Caco-2 (cell line): ENCODE data around the gene USF2. TPM values are rescaled to one million over a fixed set of nuclear protein-coding genes. Genes with fewer than 3 reads are reported as not detected.

Experiments
- BruUV-seq: library from RNA; stranded (reverse); fragments of 400-500 nt; replicated peaks from 2 replicates; lab custom pipeline; 2021; lab: Mats Ljungman, UMichigan
- CTCF ChIA-PET: fragments of 300-600 bp; sonication (Branson Sonifier 250); formaldehyde crosslinking; loops from one replicate; lab custom pipeline; 2022; ENCODE audit warnings: antibody characterized with exemption; lab: Charles Lee
- POLR2A ChIA-PET: fragments of 300-600 bp; sonication (Branson Sonifier 250); formaldehyde crosslinking; loops from one replicate; lab custom pipeline; 2022; ENCODE audit warnings: antibody characterized with exemption; lab: Charles Lee
- DNase-seq, 2 experiments: peaks; one replicate each; pipeline versions ENCODE4 v3.0.0 to v3.0.0-alpha.2; 2020 to 2022
- H3K27me3 ChIP-seq: replicated peaks from 2 replicates; pipeline ENCODE4 v1.6.0; 2011; ENCODE audit warnings: low read length; ENCODE audit not compliant: control insufficient read depth, insufficient read depth
- H3K36me3 ChIP-seq: 2 replicates; pipeline ENCODE4 v1.5.1; 2011; ENCODE audit warnings: low read length; ENCODE audit not compliant: control insufficient read depth, insufficient read depth
- H3K4me1 ChIP-seq: fragments of 250-450 bp; sonication (Bioruptor Pico); 2 replicates; pipeline ENCODE4 v1.5.1; 2020; ENCODE audit warnings: mild to moderate bottlenecking
- H3K4me3 ChIP-seq: 2 replicates; pipeline ENCODE4 v1.5.1; 2011; ENCODE audit warnings: low read depth, mild to moderate bottlenecking, control low read depth, low read length
- H3K9me3 ChIP-seq: fragments of 250-450 bp; sonication (Bioruptor Pico); 2 replicates; pipeline ENCODE4 v1.5.1; 2020; ENCODE audit warnings: mild to moderate bottlenecking, moderate library complexity
- H3K27ac Mint-ChIP-seq: one replicate; pipeline ENCODE4 v1.8.0; 2022; ENCODE audit warnings: mixed read lengths; ENCODE audit not compliant: unreplicated experiment
- H3K27me3 Mint-ChIP-seq: one replicate; pipeline ENCODE4 v1.8.0; 2022; ENCODE audit warnings: mixed read lengths; ENCODE audit not compliant: insufficient read depth, unreplicated experiment
- H3K36me3 Mint-ChIP-seq: one replicate; pipeline ENCODE4 v1.8.0; 2022; ENCODE audit warnings: mild to moderate bottlenecking, mixed read lengths; ENCODE audit not compliant: insufficient read depth, unreplicated experiment
- H3K4me1 Mint-ChIP-seq: one replicate; pipeline ENCODE4 v1.8.0; 2022; ENCODE audit warnings: low read depth, mixed read lengths; ENCODE audit not compliant: unreplicated experiment
- H3K4me3 Mint-ChIP-seq: one replicate; pipeline ENCODE4 v1.8.0; 2022; ENCODE audit warnings: mild to moderate bottlenecking, moderate library complexity, mixed read lengths; ENCODE audit not compliant: unreplicated experiment
- H3K9me3 Mint-ChIP-seq: one replicate; pipeline ENCODE4 v1.8.0; 2022; ENCODE audit warnings: mixed read lengths; ENCODE audit not compliant: unreplicated experiment
- intact Hi-C: fragments of 100-400 bp; cut with micrococcal nuclease; formaldehyde crosslinking; loops from one replicate; pipeline ENCODE4 v1.10.0; 2022; ENCODE audit not compliant: unreplicated experiment
- total RNA-seq: library from RNA; stranded (reverse); gene quantifications from 2 replicates; pipeline ENCODE4 v1.2.3, GENCODE V29; 2022
- TF ChIP-seq, protein P1 (sequence below), 2 experiments: fragments of 200-600 bp in 1 of 2; IDR thresholded peaks; 1 replicate in 1 of 2; 2 replicates in 1 of 2; pipeline versions ENCODE4 v1.5.1 to v1.8.0; 2011 to 2022; ENCODE audit warnings: antibody characterized with exemption in 1 of 2, control low read depth in 1 of 2, inconsistent platforms in 1 of 2, low read depth in 1 of 2, low read length in 1 of 2, mild to moderate bottlenecking in 1 of 2, moderate library complexity in 1 of 2; ENCODE audit not compliant: insufficient read depth in 1 of 2, severe bottlenecking in 1 of 2, unreplicated experiment in 1 of 2

Gene USF2
- total RNA-seq, 1 experiment from 2014 or later, result 105 TPM

DNA sequence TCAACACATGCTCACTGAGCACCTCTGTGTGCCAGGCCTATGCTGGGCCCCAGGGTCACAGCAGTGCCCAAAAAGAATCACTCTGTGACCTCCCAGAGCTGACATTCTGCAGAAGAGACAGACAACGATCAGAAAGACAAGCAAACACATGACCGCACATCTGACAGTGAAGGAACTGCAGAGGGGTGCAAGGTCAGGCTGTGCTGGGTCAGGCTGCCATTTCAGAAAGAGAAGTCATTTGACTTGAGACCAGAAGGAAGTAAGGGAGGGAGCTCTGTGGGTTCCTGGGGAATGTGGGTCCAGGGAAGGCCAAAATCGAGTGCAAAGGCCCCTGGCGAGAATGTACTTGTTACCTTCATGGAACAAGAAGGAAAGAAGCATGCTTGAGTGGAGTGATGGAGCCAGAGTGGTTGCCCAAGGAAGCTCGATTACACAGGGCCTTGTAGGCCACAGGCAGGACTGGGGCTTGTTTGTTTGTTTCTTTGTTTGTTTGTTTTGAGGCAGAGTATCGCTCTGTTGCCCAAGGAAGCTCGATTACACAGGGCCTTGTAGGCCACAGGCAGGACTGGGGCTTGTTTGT lies 48.8 kb downstream of the USF2 start:
- Mint-ChIP-seq H3K27ac (no peak overlapping the region), H3K9me3 (peaks cover 9% of the 10 kb centered on the region), H3K4me3 (no peak overlapping the region), H3K36me3 (no peaks in the 10 kb centered on the region), H3K27me3 (no peaks in the 10 kb centered on the region), H3K4me1 (peaks cover 7% of the 10 kb centered on the region)
- ChIA-PET CTCF (no interaction called here), POLR2A (no interaction called here)
- no peaks in the 10 kb centered on the region for H3K27me3 ChIP-seq
- H3K4me3 ChIP-seq, result no peak overlapping the region
- DNase-seq, result no peak
- intact Hi-C loops, result no loop called here
- peaks cover 4% of the 10 kb centered on the region; the same call in 1 of the 2 replicates for H3K9me3 ChIP-seq
- no peaks in the 10 kb centered on the region for H3K4me1 ChIP-seq
- H3K36me3 ChIP-seq, result no peaks in the 10 kb centered on the region
- TF ChIP-seq, protein P1, sequence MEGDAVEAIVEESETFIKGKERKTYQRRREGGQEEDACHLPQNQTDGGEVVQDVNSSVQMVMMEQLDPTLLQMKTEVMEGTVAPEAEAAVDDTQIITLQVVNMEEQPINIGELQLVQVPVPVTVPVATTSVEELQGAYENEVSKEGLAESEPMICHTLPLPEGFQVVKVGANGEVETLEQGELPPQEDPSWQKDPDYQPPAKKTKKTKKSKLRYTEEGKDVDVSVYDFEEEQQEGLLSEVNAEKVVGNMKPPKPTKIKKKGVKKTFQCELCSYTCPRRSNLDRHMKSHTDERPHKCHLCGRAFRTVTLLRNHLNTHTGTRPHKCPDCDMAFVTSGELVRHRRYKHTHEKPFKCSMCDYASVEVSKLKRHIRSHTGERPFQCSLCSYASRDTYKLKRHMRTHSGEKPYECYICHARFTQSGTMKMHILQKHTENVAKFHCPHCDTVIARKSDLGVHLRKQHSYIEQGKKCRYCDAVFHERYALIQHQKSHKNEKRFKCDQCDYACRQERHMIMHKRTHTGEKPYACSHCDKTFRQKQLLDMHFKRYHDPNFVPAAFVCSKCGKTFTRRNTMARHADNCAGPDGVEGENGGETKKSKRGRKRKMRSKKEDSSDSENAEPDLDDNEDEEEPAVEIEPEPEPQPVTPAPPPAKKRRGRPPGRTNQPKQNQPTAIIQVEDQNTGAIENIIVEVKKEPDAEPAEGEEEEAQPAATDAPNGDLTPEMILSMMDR (IDR thresholded peaks at IDR 0.05; ENCODE audit: insufficient read depth in 1 of 2, low read depth in 1 of 2, low read length in 1 of 2, severe bottlenecking in 1 of 2, unreplicated experiment in 1 of 2), result no peak
- BruUV-seq, result no TSS peak

DNA sequence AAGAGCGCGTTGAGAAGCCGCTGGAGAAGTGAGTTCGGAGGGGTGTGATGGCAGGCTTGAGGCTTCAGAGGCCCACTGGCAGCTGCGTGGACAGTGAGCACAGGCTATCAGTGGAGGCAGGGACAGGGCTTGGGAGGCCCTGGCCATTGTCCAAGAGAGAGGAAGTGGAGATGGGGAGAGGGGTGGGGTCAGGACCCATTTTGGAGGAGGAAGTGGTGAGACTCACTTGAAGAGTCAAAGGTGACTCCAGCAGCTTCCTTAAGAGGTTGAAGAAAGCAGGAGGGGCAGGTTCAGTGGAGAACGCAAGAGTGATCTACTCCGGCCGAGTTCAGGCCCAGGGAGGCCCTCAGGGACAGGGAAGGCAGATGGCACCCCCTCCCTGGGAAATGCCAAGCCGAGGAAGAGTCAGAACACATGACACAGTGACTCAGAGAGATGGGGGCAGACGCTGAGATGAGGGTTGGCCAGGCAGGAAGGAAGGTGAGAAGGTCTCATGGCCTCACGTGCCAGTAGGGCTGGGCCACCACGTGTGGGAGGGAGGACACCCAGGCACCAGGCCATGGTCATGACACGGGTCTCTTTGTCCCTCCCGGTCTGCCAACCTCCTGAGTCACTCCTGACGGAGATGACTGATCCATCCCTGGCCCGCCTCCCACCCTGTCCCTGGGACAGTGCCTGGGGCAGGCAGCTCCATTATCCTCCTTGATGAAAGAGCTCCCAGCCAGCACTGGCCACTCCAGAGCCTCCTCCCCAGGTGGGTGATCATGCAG lies 50.1 kb downstream of the USF2 start:
- Histone ChIP-seq H3K4me1 (no peaks in the 10 kb centered on the region), H3K9me3 (peaks cover 4% of the 10 kb centered on the region; the same call in 1 of the 2 replicates), H3K27me3 (no peaks in the 10 kb centered on the region), H3K36me3 (no peaks in the 10 kb centered on the region), H3K4me3 (no peak overlapping the region)
- no peaks in the 10 kb centered on the region for H3K36me3 Mint-ChIP-seq
- no TSS peak for BruUV-seq
- ChIA-PET POLR2A (no interaction called here), CTCF (interaction anchor here (0.6 kb wide), 1 partner anchor 176 kb away, joined by 3 read pairs; no protein-coding TSS in a partner anchor)
- H3K27ac Mint-ChIP-seq, result no peak overlapping the region
- H3K4me1 Mint-ChIP-seq, result peaks cover 7% of the 10 kb centered on the region
- intact Hi-C loops, result no loop called here
- H3K27me3 Mint-ChIP-seq, result no peaks in the 10 kb centered on the region
- no peak overlapping the region for H3K4me3 Mint-ChIP-seq
- TF ChIP-seq, protein P1 (IDR thresholded peaks at IDR 0.05; ENCODE audit: insufficient read depth in 1 of 2, low read depth in 1 of 2, low read length in 1 of 2, severe bottlenecking in 1 of 2, unreplicated experiment in 1 of 2), result no peak
- peaks cover 9% of the 10 kb centered on the region for H3K9me3 Mint-ChIP-seq
- no peak for DNase-seq

DNA sequence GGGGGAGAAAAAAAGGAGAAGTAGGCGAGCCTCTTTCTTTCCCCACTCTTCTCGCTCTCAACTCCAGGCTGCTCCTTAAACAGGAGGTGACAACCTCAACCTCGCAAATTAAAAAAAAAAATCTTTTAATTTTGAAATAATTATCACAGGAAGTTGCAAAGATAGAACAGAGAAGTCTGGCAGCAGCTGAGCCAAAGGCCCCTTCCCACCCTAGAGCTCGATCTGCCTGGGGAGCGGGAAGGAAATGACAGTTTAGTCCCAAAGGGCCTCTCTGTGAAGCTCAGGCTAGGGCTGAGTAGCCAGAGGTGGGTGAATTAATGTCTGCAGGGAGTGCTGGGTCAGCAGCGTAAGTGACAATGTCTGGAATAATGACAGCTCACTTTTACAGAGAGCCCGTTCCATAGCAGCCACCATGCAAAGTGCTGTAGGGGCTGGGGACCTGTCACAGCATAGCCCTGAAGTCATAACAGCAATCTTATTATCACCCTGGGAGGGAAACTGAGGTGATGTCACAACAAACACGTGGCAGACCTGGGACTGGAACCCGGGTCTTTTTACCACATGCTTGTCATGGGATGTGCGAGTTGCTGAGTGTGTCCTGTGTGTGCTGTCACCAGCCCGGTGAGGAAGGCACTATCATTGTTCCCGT lies 51.4 kb downstream of the USF2 start:
- Histone ChIP-seq H3K4me1 (no peaks in the 10 kb centered on the region), H3K4me3 (no peak overlapping the region), H3K27me3 (no peaks in the 10 kb centered on the region), H3K36me3 (no peaks in the 10 kb centered on the region), H3K9me3 (peaks cover 4% of the 10 kb centered on the region; the same call in 1 of the 2 replicates)
- no peaks in the 10 kb centered on the region for H3K36me3 Mint-ChIP-seq
- ChIA-PET POLR2A (no interaction called here), CTCF (no interaction called here)
- no peak for DNase-seq
- peaks cover 9% of the 10 kb centered on the region for H3K9me3 Mint-ChIP-seq
- H3K27me3 Mint-ChIP-seq, result no peaks in the 10 kb centered on the region
- intact Hi-C loops, result no loop called here
- TF ChIP-seq, protein P1 (IDR thresholded peaks at IDR 0.05; ENCODE audit: insufficient read depth in 1 of 2, low read depth in 1 of 2, low read length in 1 of 2, severe bottlenecking in 1 of 2, unreplicated experiment in 1 of 2), result no peak
- no TSS peak for BruUV-seq
- H3K4me3 Mint-ChIP-seq, result no peak overlapping the region
- peaks cover 14% of the 10 kb centered on the region for H3K4me1 Mint-ChIP-seq
- H3K27ac Mint-ChIP-seq, result no peak overlapping the region
